IPS-NIHi7 (cell line): Measurements from ENCODE around the gene SVOP.
"Not testable (repeated sequence)": the region's sequence is repeated elsewhere in the genome, so short reads cannot be mapped to it uniquely, and the experiment has no call there.

Source experiments
- DNase-seq: peaks from one replicate; pipeline ENCODE4 v3.0.0; 2012; ENCODE audit warnings: mixed read lengths; ENCODE audit errors: extremely low spot score

Gene SVOP

DNA sequence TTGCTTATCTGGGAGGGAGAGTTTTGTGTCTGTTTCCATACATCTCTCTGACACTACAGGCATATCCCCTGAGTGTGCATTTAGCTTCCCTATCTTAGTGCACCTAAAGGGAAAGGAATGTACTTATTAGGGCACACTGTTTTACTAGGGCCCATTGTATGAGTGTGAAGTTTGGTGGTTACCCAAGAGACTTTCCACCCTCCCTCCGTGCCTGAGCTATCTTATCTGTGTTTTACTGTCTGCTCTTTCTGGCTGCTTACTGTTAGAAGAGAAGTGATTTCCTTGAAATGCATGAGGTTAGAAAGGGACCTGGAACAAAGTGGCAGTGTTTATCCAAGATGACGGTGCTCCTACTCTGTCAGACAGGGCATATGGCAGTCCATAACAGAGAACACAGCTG lies 8.5 kb upstream of the SVOP start:
- DNase-seq, result no peak

DNA sequence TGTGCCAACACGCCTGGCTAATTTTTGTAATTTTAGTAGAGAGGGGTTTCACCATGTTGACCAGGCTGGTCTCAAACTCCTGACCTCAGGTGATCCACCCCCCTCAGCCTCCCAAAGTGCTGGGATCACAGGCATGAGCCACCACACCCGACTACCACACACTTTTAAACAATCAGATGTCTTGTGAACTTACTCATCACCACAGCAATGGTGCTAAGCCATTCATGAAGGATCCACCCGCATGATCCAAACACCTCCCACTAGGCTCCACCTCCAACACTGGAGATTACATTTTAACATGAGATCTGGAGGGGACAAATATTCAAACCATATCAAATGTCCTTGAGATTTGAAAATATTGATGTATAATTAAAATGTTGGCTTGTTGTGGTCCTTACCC lies 7.8 kb upstream of the SVOP start:
- DNase-seq, result not testable (repeated sequence)

DNA sequence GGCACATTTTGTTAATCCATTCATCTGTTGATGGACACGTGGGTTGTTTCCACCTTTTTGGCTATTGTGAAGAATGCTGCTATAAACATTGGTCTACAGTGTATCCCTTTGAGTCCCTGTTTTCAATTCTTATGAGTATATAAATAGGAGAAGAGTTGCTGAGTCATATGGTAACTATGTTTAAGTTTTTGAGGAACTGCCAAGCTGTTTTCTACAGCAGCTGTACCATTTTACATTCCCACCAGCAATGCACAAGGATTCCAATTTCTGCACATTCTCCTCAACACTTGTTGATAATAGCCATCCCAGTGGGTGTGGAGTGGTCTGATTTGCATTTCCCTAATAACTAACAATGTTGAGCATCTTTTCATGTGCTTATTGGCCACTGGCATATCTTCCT lies 6.9 kb upstream of the SVOP start:
- DNase-seq, result no peak

DNA sequence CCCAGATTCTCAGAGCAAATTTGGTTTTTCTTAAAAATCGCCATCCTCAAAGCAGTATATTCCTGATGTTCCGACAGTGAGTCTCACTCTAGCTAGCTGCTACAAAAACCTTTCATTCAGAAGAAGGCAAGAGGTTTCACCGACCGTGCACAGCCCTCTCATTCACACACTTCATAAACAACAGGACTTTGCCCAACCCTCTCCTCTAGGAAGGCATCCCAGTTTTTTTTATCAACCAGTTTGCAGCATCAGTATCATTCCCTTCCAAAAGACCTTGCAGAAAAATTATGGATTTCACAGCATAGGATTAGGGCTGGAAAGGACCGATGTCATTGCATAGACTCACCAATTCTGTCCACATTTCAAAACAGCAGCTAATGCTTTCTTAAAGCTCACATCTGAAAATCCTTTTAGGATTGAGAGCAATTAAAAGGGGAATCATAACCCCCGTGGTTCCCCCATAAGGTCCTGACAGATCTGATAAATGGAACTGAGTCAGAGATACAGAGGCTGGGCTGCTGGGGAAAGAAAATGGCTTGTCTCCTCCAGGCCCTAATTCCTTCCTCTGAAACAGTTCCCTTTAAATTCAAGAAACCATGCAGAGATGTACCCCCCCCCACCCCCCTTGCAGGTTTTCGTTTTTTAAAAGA lies 597 bp downstream of the SVOP start:
- no peak for DNase-seq

DNA sequence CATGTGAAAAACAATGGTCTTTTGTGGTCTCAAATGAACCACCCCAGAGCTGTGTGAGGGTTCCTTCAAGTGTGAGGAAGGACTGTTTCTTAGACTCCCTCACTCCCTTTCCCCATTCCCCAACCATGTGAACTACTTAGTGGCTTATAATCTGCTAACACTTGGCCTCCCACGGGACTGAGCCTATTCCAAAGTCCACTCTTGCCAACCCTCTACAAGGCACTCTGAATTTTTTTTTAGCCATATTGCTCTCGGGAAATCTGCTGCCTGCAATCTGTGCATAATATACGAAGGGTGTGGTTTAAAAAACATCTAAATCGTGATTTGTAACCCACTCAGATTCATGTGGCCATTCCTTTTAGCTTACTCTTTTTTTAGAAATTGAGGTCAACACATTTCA lies 2.6 kb downstream of the SVOP start:
- DNase-seq, result no peak

DNA sequence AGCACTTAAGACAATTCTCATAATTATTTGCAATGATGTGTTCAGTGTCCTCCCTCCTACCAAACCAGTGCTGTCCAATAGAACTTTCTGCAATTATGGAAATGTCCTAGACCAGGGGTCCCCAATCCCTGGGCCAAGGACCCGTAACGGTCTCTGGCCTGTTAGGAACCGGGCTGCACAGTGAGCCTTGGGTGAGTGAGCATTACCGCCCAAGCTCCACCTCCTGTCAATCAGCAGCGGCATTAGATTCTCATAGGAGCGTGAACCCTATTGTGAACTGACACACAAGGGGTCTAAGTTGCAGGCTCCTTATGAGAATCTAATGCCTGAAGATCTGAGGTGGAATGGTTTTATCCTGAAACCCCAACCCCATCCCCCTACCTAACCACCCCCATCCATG lies 3.9 kb downstream of the SVOP start:
- no peak for DNase-seq

DNA sequence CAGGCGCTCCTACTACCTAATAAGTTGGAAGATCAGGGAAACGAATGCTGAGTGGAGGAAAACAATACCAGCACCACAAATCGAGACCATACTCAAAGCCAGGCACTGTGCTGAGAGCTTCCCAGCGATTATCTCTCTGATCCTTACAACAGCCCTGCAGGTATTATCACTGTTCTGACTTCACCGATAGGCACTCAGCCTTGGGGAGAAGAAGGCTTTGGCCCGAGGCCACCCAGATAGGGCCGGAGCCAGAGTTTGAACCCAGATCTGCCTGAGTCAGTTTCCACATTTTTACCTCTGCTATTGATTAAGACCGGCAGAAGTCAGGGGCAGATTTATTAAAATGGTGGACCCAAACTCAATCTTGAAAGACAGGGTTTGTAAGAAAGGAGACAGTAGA lies 4.9 kb downstream of the SVOP start:
- DNase-seq, result no peak

DNA sequence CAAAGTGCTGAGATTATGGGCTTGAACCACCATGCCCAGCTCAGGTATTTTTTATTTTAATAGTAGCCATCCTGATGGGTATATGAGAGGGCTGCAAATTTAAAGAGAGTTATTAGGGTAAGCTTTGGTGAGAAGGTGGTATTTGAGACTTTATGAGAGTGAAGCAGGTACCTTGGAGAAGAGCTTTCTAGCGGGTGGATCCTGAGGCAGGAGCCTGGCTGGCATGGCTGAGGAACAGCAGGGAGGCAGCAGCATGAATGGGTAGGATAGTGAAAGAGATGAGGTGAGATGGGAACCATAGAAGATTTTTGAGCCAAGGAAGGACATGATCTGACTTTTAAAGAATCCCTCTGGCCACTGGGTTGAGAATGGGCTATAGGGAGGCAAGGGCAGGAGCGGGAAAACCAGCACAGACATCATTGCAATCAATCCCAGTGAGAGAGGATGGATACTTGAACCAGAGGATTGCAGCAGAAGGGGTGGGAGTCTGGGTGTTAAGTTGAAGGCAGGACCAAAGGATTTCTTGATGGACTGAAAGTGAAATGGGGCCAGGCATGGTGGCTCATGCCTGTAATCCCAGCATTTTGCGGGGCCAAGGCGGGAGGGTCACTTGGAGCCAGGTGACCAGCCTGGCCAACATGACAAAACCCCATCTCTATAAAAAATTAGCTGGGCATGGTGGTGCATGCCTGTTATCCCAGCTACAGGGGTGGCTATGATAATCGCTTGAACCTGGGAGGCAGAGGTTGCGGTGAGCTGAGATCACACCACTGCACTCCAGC lies 5.7 kb downstream of the SVOP start:
- DNase-seq, result no peak

DNA sequence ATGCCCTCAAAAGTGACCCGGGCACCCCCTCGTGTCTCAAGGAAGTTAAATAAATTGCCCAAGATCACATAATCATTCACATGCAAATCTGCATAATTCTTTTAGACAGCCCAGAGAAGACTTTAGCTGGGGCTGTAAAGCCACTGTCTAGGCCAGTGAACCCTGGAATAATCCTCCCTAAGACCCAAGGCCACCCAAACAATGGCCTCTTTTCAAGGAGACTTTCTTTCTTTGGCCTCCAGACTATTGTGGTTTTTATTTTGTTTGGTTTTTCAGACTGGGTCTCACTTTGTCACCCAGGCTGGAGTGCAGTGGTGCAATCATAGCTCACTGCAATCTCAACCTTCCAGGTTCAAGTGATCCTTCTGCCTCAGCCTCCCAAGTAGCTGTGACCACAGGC lies 10.6 kb downstream of the SVOP start:
- no peak for DNase-seq

DNA sequence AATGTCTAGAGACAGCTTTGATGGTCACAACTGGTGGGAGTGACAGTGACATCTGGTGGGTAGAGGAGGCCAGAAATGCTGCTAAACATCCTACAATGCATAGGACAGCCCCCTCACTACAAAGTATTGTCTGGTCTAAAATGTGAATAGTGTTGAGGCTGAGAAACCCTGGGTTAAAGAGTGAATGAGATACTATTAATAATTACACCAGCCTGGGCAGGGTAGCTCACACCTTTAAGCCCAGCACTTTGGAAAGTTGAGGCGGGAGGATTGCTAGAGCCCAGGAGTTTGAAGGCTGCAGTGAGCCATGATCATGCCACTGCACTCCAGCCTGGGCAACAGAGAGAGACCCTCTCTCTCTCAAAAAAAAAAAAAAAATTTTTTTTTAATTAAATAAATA lies 11.1 kb downstream of the SVOP start:
- peak; percentile 10 for DNase-seq

DNA sequence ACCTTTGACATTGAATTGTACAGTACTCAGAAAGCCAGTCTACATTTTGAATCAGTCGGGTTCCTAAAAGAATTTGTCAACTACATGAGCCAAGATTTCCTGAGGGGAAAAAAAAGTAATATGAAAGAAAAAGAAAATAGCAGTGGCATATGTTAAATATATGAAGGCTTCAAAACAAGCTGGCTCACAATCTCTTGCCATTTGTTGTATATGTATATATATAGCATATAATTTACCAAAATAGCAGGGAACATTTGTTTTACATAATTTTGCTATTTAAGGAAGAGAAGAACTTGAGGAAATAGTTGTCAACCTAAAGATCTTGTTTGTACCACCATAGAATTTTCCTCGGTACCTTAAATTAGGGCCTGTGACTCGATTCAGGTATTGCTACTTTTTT lies 16.9 kb downstream of the SVOP start:
- DNase-seq, result no peak

DNA sequence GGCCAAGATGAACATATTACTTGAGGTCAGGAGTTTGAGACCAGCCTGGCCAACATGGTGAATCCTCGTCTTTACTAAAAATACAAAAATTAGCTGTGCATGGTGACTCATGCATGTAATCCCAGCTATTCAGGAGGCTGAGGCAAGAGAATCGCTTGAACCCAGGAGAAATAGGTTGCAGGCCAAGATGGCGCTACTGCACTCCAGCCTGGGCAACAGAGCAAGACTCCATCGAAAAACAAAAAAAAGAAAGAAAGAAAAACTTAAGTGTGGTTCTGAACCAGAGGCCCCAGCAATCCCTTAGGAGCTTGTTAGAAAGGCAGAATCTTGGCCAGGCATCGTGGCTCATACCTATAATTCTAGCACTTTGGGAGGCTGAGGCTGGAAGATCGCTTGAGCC lies 24.5 kb downstream of the SVOP start:
- no peak for DNase-seq

DNA sequence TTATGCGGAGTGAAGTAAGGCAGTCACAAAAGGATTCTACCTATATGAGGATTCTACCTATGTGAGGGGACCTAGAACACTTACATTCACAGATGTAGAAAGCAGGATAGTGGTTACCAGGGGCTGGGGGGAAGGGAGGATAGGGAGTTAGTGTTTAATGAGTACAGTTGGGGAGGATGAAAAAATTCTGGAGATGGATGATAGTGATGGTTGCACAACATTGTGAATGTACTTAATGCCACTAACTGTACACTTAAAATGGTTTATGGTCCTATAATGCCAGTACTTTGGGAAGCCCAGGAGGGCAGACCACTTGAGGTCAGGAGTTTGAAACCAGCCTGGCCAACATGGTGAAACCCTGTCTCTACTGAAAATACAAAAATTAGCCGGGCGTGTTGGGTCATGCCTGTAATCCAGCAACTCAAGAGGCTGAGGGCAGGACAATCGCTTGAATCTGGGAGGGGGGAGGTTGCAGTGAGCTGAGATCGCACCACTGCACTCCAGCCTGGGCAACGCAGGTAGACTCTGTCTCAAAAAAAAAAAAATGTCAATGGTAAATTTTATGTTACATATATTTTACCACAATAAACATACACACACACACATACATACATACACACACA lies 25.4 kb downstream of the SVOP start:
- no peak for DNase-seq

DNA sequence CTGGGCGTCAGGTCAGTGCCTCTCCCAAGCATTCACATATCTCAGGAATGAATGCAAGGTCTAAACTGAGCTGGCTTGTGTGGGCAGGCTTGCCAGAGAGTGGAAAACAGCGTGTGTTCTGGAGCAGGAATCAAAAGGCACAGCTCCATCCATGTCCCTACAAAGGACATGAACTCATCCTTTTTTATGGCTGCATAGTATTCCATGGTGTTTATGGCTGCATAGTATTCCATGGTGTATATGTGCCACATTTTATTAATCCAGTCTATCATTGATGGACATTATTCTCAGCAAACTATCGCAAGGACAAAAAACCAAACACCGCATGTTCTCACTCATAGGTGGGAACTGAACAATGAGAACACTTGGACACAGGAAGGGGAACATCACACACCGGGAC lies 30.8 kb downstream of the SVOP start:
- not testable (repeated sequence) for DNase-seq

DNA sequence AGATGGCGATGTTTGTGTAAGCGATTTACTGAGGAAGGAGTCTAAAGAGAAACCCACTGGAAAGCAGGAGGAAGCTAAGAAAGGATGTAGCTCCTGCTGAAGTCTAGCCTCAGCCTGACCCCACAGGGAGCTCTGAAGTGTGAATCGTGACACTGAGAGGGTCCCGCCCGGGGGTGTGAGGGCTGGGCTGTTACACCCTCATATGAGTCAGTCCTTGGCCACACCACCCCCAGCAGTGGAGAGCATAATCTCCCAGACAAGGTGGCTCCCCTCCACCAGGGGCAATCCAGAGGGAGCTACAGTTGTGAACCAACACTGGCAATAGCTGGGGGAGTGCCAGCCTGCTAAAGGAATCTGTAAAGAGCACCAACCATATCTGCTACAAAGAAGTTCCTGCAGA lies 31.5 kb downstream of the SVOP start:
- DNase-seq, result no peak

DNA sequence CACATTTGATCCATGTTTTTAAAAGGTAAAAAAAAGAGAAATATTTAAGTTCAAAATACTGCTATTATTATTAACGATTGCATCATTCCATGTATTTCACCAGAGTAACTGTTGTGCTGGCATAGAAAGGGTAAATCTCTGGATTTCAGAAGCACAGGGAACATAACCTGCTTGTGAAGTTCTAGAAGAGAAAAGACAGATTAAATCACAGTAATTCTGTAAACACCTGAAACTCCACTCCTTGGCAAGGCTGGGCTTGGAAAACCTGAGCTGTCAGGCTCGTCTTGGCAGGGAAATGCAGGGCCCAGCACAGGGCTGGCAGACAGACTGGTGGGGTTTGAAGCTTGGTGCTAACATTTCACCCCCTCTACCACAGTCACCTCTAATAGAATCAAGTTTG lies 35.1 kb downstream of the SVOP start:
- DNase-seq, result no peak

DNA sequence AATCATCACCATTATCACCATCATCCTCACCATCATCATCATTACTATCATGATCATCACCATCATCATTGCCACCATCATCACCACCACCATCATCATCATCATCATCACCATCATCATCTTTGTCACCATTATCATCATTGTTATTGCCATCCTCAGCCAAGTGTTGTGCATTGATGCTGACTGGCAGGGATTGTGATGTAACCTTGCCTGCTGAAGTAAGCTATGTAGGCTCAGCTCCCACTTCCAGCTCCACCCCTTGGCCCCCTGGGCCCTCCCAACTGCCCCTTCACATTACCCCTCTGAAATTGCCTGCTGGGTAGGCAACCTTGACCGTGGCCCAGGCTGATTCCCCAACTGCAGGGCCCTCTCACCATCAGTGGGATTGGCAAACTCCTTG lies 37.6 kb downstream of the SVOP start:
- DNase-seq, result no peak

DNA sequence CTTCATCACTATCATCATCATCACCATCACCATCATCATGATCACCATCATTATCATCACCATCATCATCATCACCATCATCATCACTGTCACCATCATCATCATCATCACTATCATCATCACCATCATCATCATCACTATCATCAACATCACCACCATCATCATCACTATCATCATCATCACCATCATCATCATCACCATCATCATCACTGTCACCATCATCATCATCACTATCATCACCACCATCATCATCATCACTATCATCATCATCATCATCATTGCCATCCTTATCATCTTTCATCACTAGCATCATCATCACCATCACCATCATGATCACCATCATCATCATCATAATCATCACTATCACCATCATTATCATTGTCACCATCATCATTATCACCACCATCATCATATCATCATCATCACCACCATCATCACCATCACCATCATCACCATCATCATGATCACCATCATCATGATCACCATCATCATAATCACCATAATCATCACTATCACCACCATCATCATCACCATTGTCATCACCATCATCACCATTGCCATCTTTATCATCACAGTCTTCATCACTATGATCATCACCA lies 38.1 kb downstream of the SVOP start:
- no peak for DNase-seq

DNA sequence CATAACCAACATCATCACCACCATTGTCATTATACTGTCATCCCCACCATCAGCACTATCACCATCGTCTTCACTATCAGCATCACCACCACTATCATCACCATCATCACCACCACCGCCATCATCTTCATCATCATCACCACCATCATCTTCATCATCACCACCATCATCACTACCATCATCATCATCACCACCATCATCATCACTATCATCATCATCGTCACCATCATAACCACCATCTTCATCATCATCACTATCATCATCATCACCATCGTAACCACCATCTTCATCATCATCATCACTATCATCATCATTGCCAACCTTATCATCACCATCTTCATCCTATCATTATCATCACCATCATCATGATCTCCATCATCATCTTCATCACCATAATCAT lies 39.0 kb downstream of the SVOP start:
- DNase-seq, result no peak

DNA sequence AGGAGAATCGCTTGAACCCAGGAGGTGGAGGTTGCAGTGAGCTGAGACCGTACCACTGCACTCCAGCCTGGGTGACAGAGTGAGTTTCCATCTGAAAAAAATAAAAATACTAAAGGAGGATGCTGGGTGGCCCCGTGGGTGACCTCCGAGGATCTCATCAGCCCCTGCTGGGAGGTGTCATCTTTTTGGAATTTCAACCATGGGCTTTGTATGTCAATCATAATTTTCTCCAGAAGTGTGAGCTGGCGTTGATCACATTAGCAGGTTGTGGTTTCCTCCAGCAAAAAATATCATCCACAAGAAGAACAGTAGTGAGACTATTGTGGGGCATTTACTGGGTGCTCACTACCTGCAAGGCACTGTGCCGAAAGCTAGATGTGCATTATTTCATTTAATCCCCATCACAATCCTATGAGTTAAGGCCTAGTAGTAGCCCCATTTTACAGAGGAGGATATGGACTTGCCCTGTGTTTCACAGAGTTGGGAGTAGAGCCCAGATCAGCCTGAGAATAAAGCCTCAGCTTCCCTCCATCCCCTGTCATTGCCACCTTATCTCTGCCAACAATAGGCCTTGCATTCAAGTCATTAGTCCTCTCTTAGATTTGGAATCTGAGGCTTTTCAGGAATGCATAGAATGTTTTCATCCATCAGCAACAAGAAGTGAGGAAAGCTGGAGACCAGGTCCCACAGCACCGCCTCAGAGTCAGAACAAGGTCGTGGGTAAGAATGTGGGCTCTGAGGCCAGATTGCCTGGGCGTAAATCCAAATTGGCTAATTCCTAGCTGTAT lies 39.8 kb downstream of the SVOP start:
- peak; percentile 26 for DNase-seq

DNA sequence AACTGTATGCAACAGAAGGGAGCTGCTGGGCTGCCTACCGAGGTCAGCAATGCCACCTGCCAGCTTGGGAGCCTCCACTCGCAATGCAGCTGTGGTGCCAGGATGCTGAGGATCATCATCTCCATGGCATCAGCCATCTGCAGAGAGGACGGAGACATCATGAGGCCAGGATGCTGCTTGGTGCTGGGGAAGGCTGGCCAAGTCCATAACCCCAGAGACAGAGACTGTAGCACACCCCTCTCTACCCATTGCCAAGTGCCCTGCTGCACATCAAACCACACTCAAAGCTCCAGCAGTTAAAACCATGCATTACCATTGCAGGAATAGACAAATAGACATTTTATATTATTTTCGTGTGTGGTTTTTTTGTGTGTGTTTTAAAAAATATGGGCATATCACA lies 43.5 kb downstream of the SVOP start:
- DNase-seq, result no peak

DNA sequence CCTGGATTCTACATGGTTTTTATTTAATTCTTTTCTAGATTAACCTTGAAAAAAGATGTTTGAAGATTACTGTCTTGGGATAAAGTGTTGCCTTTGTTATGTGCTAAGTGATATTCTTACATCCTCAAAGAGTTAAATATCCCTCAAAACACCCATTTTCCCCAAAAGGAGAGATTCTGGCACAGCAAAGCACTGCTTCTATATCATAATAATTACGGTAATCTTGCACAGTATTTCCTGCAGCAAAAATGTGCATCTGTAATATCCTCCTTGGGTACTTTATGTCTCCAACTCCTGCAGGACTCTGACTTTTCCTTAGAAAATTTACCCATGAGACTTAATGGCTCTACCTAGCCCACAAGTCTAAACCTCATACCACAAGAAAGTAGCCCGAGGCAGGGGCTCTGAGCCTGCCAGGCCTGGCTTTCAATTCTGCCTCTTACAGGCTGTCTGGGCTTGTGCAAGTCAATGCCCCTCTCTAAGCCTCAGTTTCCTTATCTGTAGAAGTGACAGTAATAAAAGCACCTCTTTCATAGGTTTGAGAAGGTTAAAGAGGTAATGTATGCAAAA lies 45.8 kb downstream of the SVOP start:
- no peak for DNase-seq
